Brain microvascular endothelial cell (primary cell): ENCODE measurements around the gene CPZ.

ENCODE experiments used
- DNase-seq: peaks from one replicate; pipeline ENCODE4 v3.0.0-alpha.2; 2020
- H3K27ac ChIP-seq: fragments of 250-450 bp; sonication (Bioruptor Pico); 2 replicates; pipeline ENCODE4 v1.5.1; 2020; ENCODE audit warnings: mild to moderate bottlenecking, moderate library complexity
- H3K27me3 ChIP-seq: fragments of 250-450 bp; sonication (Bioruptor Pico); replicated peaks from 2 replicates; pipeline ENCODE4 v1.5.1; 2020; ENCODE audit warnings: mild to moderate bottlenecking
- H3K36me3 ChIP-seq: fragments of 250-450 bp; sonication (Bioruptor Pico); replicated peaks from 2 replicates; pipeline ENCODE4 v1.5.1; 2020; ENCODE audit warnings: mild to moderate bottlenecking
- H3K4me3 ChIP-seq: 2 replicates; pipeline ENCODE4 v1.5.1; 2011; ENCODE audit warnings: low read depth, mild to moderate bottlenecking, control low read depth, low read length, moderate library complexity
- in situ Hi-C: cut with HindIII; loops from 2 replicates; pipeline ENCODE4 v1.10.0; 2017; ENCODE audit warnings: low sequenced_read_pairs, low pct_ligation_motif_present
- TF ChIP-seq, protein P1 (sequence below): IDR thresholded peaks from 2 replicates; pipeline ENCODE4 v1.5.1; 2011; ENCODE audit warnings: low read depth, mild to moderate bottlenecking, moderate library complexity, low read length, control low read depth, inconsistent platforms; ENCODE audit errors: missing control alignments

CPZ gene

DNA sequence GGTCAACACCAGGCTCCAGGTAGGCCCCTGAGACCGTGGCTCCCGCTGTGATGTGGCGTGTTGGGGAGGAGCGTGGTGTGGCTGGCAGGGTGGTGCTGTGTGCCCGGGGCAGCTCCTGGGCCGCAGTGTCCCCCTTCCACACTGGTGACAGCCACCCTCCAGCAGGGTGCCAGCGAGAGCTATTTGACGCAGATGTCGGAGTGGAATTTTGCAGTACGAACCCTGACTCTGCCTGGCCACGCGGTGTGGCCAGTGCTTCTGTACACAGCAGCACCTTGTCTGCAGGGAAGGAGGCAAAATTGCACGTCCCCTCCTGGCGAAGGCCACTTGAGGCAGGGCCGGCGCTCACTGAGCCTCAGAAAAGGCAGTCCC is 53.2 kb downstream of the CPZ start:
- no peak for DNase-seq
- Histone ChIP-seq H3K27me3 (peaks cover 19% of the 10 kb centered on the region), H3K4me3 (no peak overlapping the region), H3K36me3 (no peaks in the 10 kb centered on the region), H3K27ac (no peak overlapping the region)
- in situ Hi-C loops = no loop called here
- TF ChIP-seq, protein P1, sequence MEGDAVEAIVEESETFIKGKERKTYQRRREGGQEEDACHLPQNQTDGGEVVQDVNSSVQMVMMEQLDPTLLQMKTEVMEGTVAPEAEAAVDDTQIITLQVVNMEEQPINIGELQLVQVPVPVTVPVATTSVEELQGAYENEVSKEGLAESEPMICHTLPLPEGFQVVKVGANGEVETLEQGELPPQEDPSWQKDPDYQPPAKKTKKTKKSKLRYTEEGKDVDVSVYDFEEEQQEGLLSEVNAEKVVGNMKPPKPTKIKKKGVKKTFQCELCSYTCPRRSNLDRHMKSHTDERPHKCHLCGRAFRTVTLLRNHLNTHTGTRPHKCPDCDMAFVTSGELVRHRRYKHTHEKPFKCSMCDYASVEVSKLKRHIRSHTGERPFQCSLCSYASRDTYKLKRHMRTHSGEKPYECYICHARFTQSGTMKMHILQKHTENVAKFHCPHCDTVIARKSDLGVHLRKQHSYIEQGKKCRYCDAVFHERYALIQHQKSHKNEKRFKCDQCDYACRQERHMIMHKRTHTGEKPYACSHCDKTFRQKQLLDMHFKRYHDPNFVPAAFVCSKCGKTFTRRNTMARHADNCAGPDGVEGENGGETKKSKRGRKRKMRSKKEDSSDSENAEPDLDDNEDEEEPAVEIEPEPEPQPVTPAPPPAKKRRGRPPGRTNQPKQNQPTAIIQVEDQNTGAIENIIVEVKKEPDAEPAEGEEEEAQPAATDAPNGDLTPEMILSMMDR = no peak

DNA sequence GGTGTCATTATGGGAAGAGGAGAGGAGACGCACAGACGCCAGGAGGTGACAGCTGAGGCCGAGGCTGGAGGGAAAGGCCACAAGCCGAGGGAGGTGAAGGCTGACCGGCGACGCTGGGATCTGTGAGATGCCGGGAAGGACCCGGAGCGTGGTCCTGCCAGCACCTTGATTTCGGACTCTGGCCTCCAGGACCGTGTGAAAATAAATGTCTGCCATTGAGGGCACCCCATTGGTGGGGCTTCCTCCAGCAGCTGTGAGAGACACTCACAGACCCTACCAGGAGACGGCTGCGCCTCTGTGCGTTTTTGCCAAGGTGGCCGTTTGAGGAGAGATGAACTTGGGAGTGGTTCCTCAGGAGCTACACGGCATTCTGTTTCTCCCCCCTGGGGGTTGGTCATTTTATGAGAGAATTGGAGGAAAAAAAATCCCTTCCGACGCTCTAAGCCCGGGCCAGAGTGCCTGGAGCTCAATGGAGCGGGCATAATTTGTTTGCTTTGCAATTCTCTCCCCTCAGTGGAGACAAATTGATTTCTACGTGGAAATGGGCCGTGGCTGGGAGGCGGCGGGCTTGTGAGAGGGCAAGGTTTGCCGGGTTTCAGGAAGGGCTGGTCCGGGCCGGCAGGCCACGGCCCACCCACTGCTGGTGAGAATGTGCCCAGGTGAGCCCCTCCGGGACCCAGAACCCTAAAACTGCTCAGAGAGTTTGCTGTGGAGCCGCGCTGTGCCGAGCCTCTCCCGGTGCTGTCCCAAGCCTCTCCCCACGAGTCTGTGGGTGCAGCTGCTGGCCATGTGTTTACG is 53.9 kb downstream of the CPZ start:
- no peak overlapping the region for H3K27ac ChIP-seq
- DNase-seq = no peak
- no peak overlapping the region for H3K4me3 ChIP-seq
- H3K36me3 ChIP-seq = no peaks in the 10 kb centered on the region
- TF ChIP-seq, protein P1 = no peak
- peaks cover 19% of the 10 kb centered on the region for H3K27me3 ChIP-seq
- in situ Hi-C loops = no loop called here

DNA sequence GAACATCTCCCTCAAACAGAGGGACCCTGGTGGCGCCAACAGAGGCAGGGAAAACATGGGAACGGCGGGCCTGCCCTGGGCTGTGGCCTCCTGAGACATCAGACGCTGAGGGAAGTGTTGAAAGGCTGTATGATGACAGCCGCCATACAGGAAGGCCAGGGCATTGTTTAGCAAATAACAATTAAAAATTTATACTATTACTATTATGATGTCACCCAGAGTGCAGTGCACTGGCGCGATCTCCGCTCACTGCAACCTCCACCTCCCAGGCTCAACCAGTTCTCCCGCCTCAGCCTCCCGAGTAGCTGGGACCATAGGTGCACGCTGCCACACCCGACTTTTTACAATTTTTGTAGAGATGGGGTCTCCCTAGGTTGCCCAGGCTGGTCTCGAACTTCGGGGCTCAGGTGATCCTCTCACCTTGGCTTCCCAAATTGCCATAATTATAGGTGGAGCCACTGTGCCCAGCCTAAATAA is 54.6 kb downstream of the CPZ start:
- H3K27ac ChIP-seq = no peak overlapping the region
- in situ Hi-C loops = no loop called here
- TF ChIP-seq, protein P1 = no peak
- H3K4me3 ChIP-seq = no peak overlapping the region
- no peaks in the 10 kb centered on the region for H3K36me3 ChIP-seq
- no peak for DNase-seq
- peaks cover 19% of the 10 kb centered on the region for H3K27me3 ChIP-seq

DNA sequence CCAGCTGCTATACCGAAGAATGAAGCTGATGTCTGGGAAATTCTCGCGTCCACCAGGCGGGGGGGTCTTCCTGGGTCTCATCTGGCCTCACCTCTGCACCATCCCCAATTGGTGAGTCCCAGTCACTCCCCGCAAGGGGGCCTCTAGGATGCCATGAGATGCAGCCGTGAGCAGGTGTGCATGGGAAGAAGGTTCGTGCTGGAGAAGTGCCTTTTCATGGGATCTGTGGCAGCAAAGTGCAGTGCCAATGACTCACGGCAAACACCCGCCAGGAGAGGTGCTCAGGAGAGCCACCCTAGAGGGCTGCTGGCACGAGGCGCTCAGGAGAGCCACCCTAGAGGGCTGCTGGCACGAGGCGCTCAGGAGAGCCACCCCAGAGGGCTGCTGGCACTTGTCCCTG is 55.1 kb downstream of the CPZ start:
- Histone ChIP-seq H3K36me3 (no peaks in the 10 kb centered on the region), H3K4me3 (no peak overlapping the region), H3K27me3 (peaks cover 19% of the 10 kb centered on the region), H3K27ac (no peak overlapping the region)
- no peak for DNase-seq
- TF ChIP-seq, protein P1 = no peak
- in situ Hi-C loops = no loop called here

DNA sequence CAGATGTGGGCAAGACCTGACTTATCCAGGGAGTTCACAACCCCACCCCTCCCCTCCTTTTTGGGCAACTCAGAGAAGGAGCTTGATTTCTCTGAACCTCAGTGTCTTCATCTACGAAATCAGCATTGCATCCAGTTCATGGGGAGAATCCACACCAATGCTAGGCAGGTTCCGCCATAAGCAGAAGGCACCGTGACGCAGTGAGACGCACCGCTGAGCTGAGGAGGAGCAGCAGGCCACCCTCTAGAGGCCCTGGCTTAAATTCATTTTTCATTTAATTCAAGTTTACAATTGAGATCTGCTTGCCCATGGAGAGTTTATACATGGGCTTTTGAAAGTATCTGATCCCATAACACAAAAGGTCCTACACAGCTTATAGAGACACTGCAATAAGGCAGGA is 55.7 kb downstream of the CPZ start:
- Histone ChIP-seq H3K27me3 (peaks cover 19% of the 10 kb centered on the region), H3K36me3 (no peaks in the 10 kb centered on the region), H3K4me3 (no peak overlapping the region), H3K27ac (no peak overlapping the region)
- TF ChIP-seq, protein P1 = no peak
- no peak for DNase-seq
- in situ Hi-C loops = no loop called here
